Measurements from ENCODE around the gene PACS2. TPM values are rescaled to one million over a fixed set of nuclear protein-coding genes. Genes with fewer than 3 reads are reported as not detected.
"Not testable (repeated sequence)": the region's sequence is repeated elsewhere in the genome, so short reads cannot be mapped to it uniquely, and the experiment has no call there.

PACS2 gene
- total RNA-seq, 3 donors from 2014 or later: 23.1 to 27.2 (median 24.8) TPM

DNA sequence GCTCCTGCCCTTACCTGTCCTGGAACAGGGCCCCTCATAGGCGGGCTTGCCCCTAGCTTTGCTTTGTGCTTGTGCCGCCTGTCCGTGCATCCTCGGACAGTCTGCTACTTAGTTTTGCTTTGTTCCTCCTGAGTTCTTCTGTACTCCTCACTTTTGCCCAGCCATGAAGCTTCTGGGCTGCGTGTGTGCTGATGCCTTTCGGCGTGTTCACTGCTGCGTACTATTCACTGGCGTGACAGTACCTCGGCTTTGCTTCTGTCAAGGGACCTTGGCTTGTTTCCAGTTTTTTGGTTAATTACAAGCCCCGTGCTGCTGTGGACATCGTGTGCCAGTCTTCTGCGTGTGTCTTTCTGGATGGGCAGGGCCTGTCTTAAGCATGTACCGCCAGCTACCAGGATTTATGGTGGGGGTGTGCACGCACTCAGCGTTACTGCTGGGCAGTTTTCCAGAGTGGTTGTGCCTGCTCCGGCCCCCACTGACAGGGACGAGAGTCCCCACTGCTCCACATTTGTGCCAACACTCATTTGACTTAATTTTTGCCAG, 2.5 kb downstream of the PACS2 start:
- peak overlapping the region; percentile 37 for H3K4me3 Mint-ChIP-seq

DNA sequence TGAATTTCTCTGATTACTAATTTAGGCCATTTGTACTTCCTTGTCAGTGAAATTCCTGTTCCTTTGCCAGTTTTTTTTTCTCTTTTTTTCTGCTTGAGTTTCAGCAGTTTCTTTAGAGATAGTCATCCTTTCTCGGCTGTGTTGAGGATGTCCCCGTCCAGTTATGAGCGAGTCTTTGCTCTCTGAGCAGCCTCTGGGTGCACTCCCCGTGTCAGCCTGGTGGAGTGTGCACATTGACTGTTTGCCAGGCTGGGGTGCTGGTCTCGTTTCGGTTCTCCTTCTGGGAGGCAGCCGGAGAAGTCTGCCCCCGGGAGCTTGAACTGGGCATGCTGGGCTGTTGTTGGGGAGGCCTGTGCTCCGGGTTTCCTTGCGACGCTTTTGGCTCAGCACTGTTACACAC, 3.0 kb downstream of the PACS2 start:
- no peak for ATAC-seq
- H3K4me1 Mint-ChIP-seq (ENCODE audit: low read depth): peaks cover 21% of the 10 kb centered on the region
- H3K27me3 Mint-ChIP-seq (ENCODE audit: low read depth): no peaks in the 10 kb centered on the region
- no peak for DNase-seq
- H3K9me3 Mint-ChIP-seq: no peaks in the 10 kb centered on the region
- H3K36me3 Mint-ChIP-seq (ENCODE audit: insufficient read depth): peaks cover 4% of the 10 kb centered on the region
- no peak overlapping the region for H3K4me3 Mint-ChIP-seq

More for the DNA sequence above, 2.5 kb downstream of the PACS2 start:
- H3K27me3 Mint-ChIP-seq (ENCODE audit: low read depth): no peaks in the 10 kb centered on the region
- ATAC-seq: no peak
- no peak for DNase-seq
- H3K36me3 Mint-ChIP-seq (ENCODE audit: insufficient read depth): peaks cover 2% of the 10 kb centered on the region
- no peaks in the 10 kb centered on the region for H3K9me3 Mint-ChIP-seq
- H3K4me1 Mint-ChIP-seq (ENCODE audit: low read depth): peaks cover 20% of the 10 kb centered on the region

DNA sequence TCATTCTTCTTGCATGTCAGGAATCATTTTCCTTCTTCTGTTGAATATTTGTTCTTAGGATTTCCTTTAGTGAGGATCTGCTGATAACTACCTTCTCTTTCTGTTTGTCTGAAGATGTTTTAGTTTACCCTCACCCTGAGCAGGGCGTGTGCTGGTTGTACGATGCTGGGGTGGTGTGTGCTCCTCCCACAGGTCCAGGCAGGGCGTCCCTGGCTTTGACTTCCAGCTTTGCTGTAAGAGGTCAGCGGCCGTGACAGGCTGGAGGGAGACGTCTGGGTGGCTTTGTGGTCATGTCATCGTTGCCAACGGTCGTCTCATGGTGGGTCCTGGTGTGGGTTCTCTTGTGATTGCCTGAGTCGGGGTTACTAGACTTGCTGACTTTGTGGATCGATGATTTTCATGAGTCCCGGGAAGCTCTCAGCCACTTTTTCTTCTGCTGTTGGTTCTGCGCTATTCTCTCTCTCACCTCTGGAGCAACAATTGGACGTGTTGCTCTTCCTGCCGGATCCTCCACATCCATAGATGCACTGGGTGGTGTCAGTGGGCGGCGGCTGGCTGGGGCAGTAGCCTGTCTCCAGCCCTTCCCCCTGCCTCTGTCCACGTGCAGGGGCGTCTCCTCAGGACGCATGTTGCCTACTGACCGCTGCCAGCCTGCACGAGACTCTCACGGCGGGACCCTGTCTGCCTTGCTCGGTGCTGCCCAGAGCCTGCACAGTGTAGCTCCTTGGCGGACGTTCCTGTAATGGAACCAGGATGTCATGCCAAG, 8.4 kb downstream of the PACS2 start:
- ATAC-seq: no peak
- Mint-ChIP-seq H3K9me3 (no peaks in the 10 kb centered on the region), H3K4me3 (no peak overlapping the region), H3K27me3 (ENCODE audit: low read depth) (no peaks in the 10 kb centered on the region), H3K36me3 (ENCODE audit: insufficient read depth) (peaks cover 11% of the 10 kb centered on the region), H3K4me1 (ENCODE audit: low read depth) (peaks cover 11% of the 10 kb centered on the region)
- no peak for DNase-seq

DNA sequence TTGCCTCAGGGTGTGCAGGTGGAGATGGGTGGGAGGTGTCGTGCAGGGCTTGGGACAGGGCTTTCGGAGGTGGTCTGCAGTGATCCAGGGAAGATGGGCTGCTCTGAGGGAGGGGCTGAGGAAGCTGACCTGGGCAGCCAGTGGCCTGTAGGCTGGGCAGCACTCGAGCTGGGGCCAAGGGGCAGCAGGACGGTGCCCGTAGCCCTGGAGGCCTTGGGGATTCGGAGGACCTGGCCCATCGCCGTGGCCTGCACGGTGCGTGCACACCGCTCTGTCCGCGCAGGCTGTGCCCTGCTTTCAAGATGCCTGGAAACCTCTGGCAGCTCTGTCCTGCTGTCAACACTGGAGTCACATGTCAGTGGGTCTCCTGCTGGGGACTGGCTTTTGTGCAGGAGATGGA, 9.1 kb downstream of the PACS2 start:
- Mint-ChIP-seq H3K9me3 (no peaks in the 10 kb centered on the region), H3K36me3 (ENCODE audit: insufficient read depth) (peaks cover 11% of the 10 kb centered on the region), H3K4me3 (no peak overlapping the region), H3K27me3 (ENCODE audit: low read depth) (no peaks in the 10 kb centered on the region), H3K4me1 (ENCODE audit: low read depth) (peaks cover 11% of the 10 kb centered on the region)
- DNase-seq (no peak), ATAC-seq (no peak)

DNA sequence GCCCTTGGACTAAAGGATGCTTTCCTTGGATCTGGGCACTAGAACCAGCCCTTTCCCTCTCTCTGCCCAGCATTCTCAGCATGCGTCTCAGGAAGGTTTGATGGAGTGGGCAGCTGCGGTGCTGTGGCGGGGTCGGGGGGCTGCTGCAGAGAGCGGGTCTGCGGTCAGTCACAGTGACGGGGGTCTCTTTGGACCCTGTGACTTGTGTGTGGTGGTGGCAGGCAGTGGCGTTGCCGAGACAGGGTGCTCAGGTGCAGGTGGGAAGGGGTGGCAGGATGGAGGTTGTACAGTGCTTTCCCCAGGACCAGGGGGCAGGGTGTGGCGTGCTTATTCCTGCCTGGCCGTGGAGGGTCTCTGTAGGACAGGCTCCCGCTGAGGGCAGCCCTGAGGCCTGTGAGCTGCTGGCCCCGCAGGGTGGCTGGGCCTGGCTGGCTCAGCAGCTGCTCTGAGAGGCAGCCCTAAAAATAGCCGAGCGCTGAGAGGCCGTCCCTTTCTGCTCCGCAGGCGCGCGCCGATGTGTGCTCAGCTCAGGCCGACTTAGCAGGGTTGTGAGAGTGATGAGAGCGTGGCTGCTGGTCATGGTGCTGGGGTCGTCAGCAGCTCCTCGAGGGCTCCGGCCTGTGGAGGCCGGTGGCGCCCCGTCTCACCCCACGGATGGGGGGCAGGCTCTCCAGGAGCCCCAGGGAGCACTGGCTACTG, 9.7 kb downstream of the PACS2 start:
- ATAC-seq: no peak
- H3K4me3 Mint-ChIP-seq: no peak overlapping the region
- no peaks in the 10 kb centered on the region for H3K9me3 Mint-ChIP-seq
- peaks cover 11% of the 10 kb centered on the region for H3K36me3 Mint-ChIP-seq (ENCODE audit: insufficient read depth)
- peaks cover 14% of the 10 kb centered on the region for H3K4me1 Mint-ChIP-seq (ENCODE audit: low read depth)
- no peaks in the 10 kb centered on the region for H3K27me3 Mint-ChIP-seq (ENCODE audit: low read depth)
- no peak for DNase-seq

DNA sequence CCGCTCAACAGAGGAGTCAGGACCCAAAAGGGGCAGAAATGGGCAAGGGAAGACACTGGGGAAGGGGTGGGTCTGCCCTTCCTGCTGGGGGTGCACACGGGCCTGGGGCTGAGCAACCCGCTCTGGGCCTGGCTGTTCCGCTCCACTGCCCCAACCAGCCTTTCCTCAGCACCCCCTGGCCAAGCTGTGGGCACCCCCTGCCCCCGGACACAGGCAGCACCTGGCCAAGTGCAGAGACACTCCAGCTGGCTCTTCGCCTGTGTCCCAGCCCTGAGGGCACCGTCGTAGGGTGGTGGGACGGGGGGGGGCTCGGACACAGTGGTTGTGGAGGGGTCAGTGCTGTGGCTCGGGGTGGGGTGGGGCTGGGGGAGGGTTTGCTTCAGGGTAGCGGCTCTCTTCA, 10.3 kb downstream of the PACS2 start:
- Mint-ChIP-seq H3K4me3 (no peak overlapping the region), H3K27me3 (ENCODE audit: low read depth) (no peaks in the 10 kb centered on the region), H3K9me3 (no peaks in the 10 kb centered on the region), H3K36me3 (ENCODE audit: insufficient read depth) (peaks cover 9% of the 10 kb centered on the region), H3K4me1 (ENCODE audit: low read depth) (peaks cover 14% of the 10 kb centered on the region)
- DNase-seq: no peak
- no peak for ATAC-seq

DNA sequence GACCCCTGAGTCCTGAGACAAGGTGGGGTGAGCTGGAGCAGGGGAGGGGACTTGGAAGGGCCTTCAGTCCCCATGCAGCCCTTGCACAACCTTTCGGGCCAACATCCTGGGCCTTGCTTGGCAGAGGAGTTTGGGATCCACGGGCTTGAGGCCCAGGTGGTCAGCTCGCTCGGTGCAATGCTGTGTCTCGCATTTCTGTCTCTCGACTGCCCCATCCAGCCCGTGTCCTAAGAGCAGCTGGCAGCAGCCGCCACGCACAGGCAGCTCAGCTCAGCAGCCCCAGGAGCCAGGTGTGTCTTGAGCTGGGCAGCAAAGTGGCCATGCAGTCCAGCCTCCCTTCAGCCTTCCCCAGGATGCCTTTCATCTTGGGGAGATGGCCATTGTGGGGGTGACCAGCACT, 10.8 kb downstream of the PACS2 start:
- DNase-seq (no peak), ATAC-seq (no peak)
- Mint-ChIP-seq H3K9me3 (no peaks in the 10 kb centered on the region), H3K4me3 (no peak overlapping the region), H3K36me3 (ENCODE audit: insufficient read depth) (peaks cover 9% of the 10 kb centered on the region), H3K27me3 (ENCODE audit: low read depth) (no peaks in the 10 kb centered on the region), H3K4me1 (ENCODE audit: low read depth) (peaks cover 16% of the 10 kb centered on the region)

DNA sequence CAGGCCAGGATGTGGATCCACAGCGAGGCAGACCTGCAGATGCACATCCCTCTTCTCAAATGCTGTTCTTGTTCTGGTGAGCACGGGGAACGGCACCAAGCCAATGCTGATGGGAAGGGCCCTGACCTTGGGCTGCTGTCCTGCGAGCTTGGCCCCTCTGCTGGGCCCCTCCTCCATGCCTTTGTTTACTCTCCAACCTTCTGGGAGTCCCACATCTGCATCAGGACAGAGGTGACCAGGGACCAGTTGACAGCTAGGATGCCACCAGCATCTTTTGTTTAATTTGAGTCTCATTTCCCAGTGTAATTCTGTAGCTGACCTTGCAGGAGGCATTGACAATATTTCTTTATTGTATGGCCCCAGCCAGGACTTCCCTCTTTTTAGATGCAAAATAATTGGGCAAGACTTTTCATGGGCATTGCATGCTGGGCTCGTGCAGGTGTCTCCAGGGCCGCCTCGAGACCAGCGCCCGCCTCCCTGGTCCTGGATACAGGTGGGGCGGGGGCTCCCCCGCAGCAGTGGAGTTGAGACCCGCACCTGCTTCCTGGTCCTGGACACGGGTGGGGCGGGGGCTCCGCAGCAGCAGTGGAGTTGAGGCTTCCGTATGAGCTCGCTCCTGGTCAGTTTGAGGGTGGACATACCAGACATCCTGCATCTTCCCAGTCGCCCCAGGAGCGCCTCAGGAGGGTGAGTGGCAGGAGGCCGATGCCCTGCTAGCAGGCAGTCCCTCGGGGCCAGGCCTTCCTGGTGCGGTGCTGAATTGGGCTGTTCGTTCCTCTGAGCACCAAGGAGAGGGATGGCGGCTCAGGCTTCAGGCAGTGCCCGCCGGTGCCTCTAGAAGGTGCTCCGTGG, 11.4 kb downstream of the PACS2 start:
- Mint-ChIP-seq H3K36me3 (ENCODE audit: insufficient read depth) (peaks cover 9% of the 10 kb centered on the region), H3K4me3 (no peak overlapping the region)

DNA sequence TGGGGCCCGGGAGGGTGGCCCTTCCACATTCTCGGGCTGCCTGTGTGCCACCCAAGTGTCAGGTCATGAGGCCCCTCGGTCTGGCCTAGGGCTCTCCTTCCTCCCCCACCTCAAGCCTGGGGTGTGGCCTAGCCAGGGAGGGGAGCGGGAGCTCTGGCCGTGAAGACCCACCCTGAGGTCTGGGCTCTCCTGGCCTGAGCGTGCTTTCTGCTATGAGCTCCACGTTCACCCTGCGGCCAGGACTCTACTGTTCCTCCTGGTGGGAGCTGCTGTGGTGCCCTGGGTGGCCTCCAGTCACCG, 12.0 kb downstream of the PACS2 start:
- no peaks in the 10 kb centered on the region for H3K27me3 Mint-ChIP-seq (ENCODE audit: low read depth)
- peaks cover 9% of the 10 kb centered on the region for H3K36me3 Mint-ChIP-seq (ENCODE audit: insufficient read depth)
- ATAC-seq: no peak
- no peak for DNase-seq
- H3K4me3 Mint-ChIP-seq: no peak overlapping the region
- no peaks in the 10 kb centered on the region for H3K9me3 Mint-ChIP-seq
- peaks cover 27% of the 10 kb centered on the region for H3K4me1 Mint-ChIP-seq (ENCODE audit: low read depth)

More for the DNA sequence above, 11.4 kb downstream of the PACS2 start:
- no peaks in the 10 kb centered on the region for H3K27me3 Mint-ChIP-seq (ENCODE audit: low read depth)
- ATAC-seq (no peak), DNase-seq (no peak)
- no peaks in the 10 kb centered on the region for H3K9me3 Mint-ChIP-seq
- H3K4me1 Mint-ChIP-seq (ENCODE audit: low read depth): peaks cover 22% of the 10 kb centered on the region

DNA sequence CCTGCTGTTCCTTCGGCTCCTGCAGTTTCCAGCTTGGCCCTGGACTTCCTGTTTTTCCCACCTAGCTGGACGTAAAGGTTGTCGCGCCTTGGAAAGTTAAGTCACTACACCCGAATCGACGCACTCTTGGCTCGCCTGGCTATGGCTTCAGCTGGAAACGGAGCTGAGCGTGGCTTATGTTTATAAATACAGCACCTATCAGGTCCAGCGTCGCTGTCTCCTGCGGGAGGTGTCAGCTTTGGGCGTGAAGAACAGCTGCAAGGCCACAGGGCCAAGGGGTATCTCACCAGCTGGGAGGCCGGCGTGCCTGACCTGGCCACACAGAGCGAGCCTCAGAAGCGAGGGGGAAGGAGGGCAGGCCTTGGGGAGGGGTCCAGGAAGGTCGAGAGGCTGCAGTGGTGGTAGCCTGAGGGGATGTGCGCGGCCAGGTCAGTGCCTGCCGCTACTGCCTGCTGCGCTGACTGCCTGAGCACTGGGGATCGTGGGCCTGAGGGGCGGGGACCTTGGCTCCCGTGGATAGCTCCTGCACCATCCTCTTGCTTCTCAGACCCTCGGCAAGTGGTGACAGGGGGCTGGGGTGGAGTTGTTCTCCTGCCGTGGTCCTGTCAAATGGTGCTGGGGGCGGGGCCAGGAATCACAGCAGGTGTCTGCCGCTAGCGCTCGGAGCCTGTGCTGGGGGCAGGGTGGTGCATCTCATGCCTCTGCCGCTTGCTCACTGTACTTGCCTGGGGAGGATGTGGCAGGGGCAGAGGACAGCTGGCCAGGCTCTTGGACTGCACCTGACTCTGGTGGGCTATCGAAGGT, 12.5 kb downstream of the PACS2 start:
- ATAC-seq (no peak), DNase-seq (no peak)
- H3K4me1 Mint-ChIP-seq (ENCODE audit: low read depth): peaks cover 32% of the 10 kb centered on the region
- peaks cover 9% of the 10 kb centered on the region for H3K36me3 Mint-ChIP-seq (ENCODE audit: insufficient read depth)
- no peaks in the 10 kb centered on the region for H3K27me3 Mint-ChIP-seq (ENCODE audit: low read depth)
- no peak overlapping the region for H3K4me3 Mint-ChIP-seq
- no peaks in the 10 kb centered on the region for H3K9me3 Mint-ChIP-seq

DNA sequence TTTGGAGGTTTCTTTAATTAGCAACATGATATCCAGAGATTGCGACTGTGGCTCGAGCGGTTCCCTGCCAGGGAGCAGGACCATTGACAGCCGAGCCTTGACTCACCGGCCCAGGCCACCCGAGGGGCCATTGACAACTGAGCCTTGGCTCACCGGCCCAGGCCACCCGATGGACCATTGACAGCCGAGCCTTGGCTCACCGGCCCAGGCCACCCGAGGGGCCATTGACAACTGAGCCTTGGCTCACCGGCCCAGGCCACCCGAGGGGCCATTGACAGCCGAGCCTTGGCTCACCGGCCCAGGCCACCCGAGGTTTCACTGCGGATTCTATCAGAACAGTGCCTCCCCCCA, 13.1 kb downstream of the PACS2 start:
- ATAC-seq; H3K36me3 Mint-ChIP-seq (ENCODE audit: insufficient read depth); H3K27me3 Mint-ChIP-seq (ENCODE audit: low read depth); DNase-seq; H3K4me3 Mint-ChIP-seq; H3K9me3 Mint-ChIP-seq: not testable (repeated sequence)
- peaks cover 30% of the 10 kb centered on the region for H3K4me1 Mint-ChIP-seq (ENCODE audit: low read depth)

DNA sequence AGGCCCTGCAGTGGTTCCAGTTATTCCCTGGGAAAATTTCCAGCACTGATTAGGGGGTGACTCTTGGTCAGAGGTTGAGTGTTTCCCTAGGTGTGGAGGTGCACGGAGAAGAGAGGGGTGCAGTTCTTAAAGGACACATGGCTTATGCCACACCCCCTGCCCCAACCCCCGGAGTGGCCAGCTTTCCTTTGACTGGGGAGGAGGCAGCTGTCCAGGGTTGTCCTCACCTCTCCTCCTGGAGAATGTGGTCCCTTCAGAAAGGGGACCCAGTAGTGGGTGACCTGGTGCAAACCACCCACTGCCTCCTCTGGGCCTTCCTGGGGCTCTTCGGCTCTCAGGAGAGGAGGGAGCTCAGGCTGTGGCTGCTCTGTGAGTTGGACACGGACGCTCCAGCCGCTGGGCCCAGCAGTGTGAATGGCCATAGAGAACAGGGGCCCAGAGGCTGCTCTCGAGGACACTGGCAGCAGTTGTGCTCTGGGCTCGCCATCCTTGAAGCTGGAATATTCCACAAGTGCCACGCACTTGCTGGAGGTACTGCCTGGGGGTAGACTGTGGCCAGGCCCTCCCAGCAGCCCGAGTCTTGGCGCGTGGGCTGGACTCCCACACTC, 13.6 kb downstream of the PACS2 start:
- Mint-ChIP-seq H3K9me3 (no peaks in the 10 kb centered on the region), H3K4me3 (no peak overlapping the region), H3K36me3 (ENCODE audit: insufficient read depth) (peaks cover 4% of the 10 kb centered on the region), H3K27me3 (ENCODE audit: low read depth) (no peaks in the 10 kb centered on the region), H3K4me1 (ENCODE audit: low read depth) (peaks cover 28% of the 10 kb centered on the region)
- DNase-seq: no peak
- ATAC-seq: no peak

DNA sequence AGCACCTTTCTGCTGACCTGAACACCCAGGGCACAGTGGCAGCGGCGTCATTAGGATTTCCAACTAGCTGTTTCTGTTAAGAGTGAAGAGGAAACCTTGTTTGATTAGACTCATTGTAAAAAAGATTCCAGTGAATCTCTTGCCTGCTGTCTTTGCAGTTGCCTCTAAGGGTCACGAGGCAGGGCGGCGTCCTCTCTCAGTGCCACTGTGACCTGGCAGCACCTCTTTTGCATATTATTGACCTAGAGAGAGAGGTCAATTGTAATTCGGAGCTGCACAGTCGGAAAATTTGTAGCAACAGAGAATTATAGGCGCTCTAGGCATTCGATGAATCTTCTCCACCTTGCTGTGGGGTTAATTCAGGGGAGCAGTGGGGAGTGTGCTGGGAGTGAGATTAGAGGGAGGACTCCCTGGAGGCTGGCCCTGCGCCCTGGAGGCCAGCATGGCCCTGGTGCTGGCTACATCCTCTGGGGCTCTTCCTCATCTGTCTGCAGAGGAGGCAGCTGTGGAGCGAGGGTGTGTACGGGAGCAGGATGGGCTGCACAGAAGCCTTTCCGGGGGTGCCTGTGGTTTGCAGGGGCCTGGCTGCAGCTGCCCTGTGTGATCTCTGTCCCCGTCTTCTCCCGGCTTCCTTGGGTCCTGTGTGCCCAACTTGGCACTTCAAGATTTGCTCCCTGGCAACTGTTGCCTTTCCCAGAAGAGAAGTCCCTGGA, 14.3 kb downstream of the PACS2 start:
- DNase-seq (no peak), ATAC-seq (no peak)
- Mint-ChIP-seq H3K9me3 (no peaks in the 10 kb centered on the region), H3K27me3 (ENCODE audit: low read depth) (no peaks in the 10 kb centered on the region), H3K4me1 (ENCODE audit: low read depth) (peaks cover 24% of the 10 kb centered on the region), H3K4me3 (no peak overlapping the region), H3K36me3 (ENCODE audit: insufficient read depth) (no peaks in the 10 kb centered on the region)

All from activated T-cell treated with anti-CD3 and anti-CD28 coated beads, Interleukin-2, amount 50 U/mL, for 4 hours (primary cell).